K562 (cell line): ENCODE measurements around the gene SLC39A13. TPM values are rescaled to one million over a fixed set of nuclear protein-coding genes. Genes with fewer than 3 reads are reported as not detected.

ENCODE experiments used
- BRD9 ChIP-seq: fragments of 450-650 bp; IDR thresholded peaks from 2 replicates; pipeline ENCODE4 v1.6.1; 2018; ENCODE audit warnings: low read depth; ENCODE audit not compliant: partially characterized antibody
- CBFA2T2 ChIP-seq: fragments of 450-650 bp; conservative IDR thresholded peaks from 2 replicates; pipeline ENCODE4 v1.6.1; 2017; ENCODE audit warnings: mild to moderate bottlenecking
- CTCF ChIP-seq, 3 experiments: IDR thresholded peaks in 2 of 3; conservative IDR thresholded peaks in 1 of 3; 2 replicates each; pipeline ENCODE4 v1.5.1; 2011 to 2012; ENCODE audit warnings: low read length in 3 of 3, mild to moderate bottlenecking in 3 of 3, control low read depth in 2 of 3, improper control_type of control experiment in 1 of 3, inconsistent platforms in 1 of 3, low read depth in 1 of 3, mixed read lengths in 1 of 3, moderate library complexity in 1 of 3; ENCODE audit not compliant: insufficient read depth in 2 of 3
- DIDO1 ChIP-seq: fragments of 450-650 bp; IDR thresholded peaks from 2 replicates; pipeline ENCODE4 v1.6.1; 2016; ENCODE audit warnings: low read depth, missing biosample characterization, missing genetic modification characterization
- GABPB2 ChIP-seq: fragments of 250-450 bp; sonication (Bioruptor Pico); conservative IDR thresholded peaks from 2 replicates; pipeline ENCODE4 v1.5.1; 2021; ENCODE audit warnings: mild to moderate bottlenecking
- HLTF ChIP-seq: fragments of 450-650 bp; IDR thresholded peaks from 2 replicates; pipeline ENCODE4 v1.6.1; 2016
- THAP7 ChIP-seq: fragments of 250-450 bp; sonication (Bioruptor Pico); IDR thresholded peaks from 2 replicates; pipeline ENCODE4 v1.5.0; 2021
- YY1 ChIP-seq, 3 experiments: IDR thresholded peaks; 2 replicates each; pipeline ENCODE4 v1.6.1; 2011; ENCODE audit warnings: low read length in 2 of 3, mild to moderate bottlenecking in 2 of 3, moderate library complexity in 2 of 3, borderline replicate concordance in 1 of 3, control low read depth in 1 of 3, low read depth in 1 of 3; ENCODE audit not compliant: insufficient read depth in 3 of 3, insufficient replicate concordance in 2 of 3, control insufficient read depth in 1 of 3, insufficient read length in 1 of 3; ENCODE audit errors: extremely low read depth in 1 of 3
- ZFP91 ChIP-seq: sonication (generic); formaldehyde crosslinking; IDR thresholded peaks from 2 replicates; pipeline ENCODE4 v1.8.0; 2022; ENCODE audit warnings: mild to moderate bottlenecking, missing genetic modification reagents
- ZFX ChIP-seq: sonication (generic); formaldehyde crosslinking; IDR thresholded peaks from 2 replicates; pipeline ENCODE4 v1.8.0; 2022; ENCODE audit warnings: mild to moderate bottlenecking, missing genetic modification reagents, moderate library complexity
- ZNF398 ChIP-seq: fragments of 250-450 bp; sonication (Bioruptor Pico); IDR thresholded peaks from 2 replicates; pipeline ENCODE4 v1.8.0; 2021; ENCODE audit warnings: moderate library complexity, mild to moderate bottlenecking, inconsistent platforms
- ZNF707 ChIP-seq: fragments of 250-450 bp; sonication (Bioruptor Pico); conservative IDR thresholded peaks from 2 replicates; pipeline ENCODE4 v1.8.0; 2022; ENCODE audit warnings: inconsistent platforms, mild to moderate bottlenecking, moderate library complexity
- ZNF778 ChIP-seq: fragments of 450-650 bp; formaldehyde crosslinking; IDR thresholded peaks from 2 replicates; pipeline ENCODE4 v1.4.0; 2020; ENCODE audit warnings: mild to moderate bottlenecking, moderate library complexity
- polyA plus RNA-seq, 8 experiments: library from polyadenylated mRNA; depleted of rRNA in 4 of 8; stranded (reverse) in 5 of 8; unstranded in 3 of 8; fragments of >200 nt; fragmentation: Nextera tagmentation in 2 of 8; fragmentation: Illumina TruSeq in 1 of 8; extraction: Ambion mirVana in 2 of 8; extraction: Trizol in 1 of 8; gene quantifications; 2 replicates each; pipeline versions ENCODE4 v1.2.1 to v1.2.3, GENCODE V29; 2011 to 2014; ENCODE audit warnings: inconsistent platforms in 1 of 8, missing spikeins in 1 of 8
- total RNA-seq, 7 experiments: library from RNA; depleted of rRNA in 6 of 7; stranded (reverse); fragments of >200 nt in 6 of 7; fragmentation: Illumina TruSeq in 2 of 7; extraction: Trizol in 2 of 7; gene quantifications; 2 replicates each; pipeline versions ENCODE4 v1.2.1 to v1.2.3, GENCODE V29; 2011 to 2021; ENCODE audit warnings: low replicate concordance in 1 of 7
- TF ChIP-seq, protein P1 (sequence below), 2 experiments: fragments of 450-650 bp in 1 of 2; IDR thresholded peaks; 2 replicates each; pipeline ENCODE4 v1.6.1; 2011 to 2017; ENCODE audit warnings: low read depth in 2 of 2, antibody characterized with exemption in 1 of 2, borderline replicate concordance in 1 of 2, low read length in 1 of 2, mild to moderate bottlenecking in 1 of 2, mixed read lengths in 1 of 2; ENCODE audit not compliant: control insufficient read depth in 1 of 2
- TF ChIP-seq, protein P2 (sequence below): fragments of 250-450 bp; sonication (Bioruptor Pico); IDR thresholded peaks from 2 replicates; pipeline ENCODE4 v1.8.0; 2021; ENCODE audit warnings: moderate library complexity, mild to moderate bottlenecking, inconsistent platforms

The SLC39A13 gene
- total and polyA plus RNA-seq, 9 of the 15 experiments (the other 6 are each of a cell fraction or from before 2014, with no cell fraction given): 0.17 to 15.9 (median 3.2) TPM

DNA sequence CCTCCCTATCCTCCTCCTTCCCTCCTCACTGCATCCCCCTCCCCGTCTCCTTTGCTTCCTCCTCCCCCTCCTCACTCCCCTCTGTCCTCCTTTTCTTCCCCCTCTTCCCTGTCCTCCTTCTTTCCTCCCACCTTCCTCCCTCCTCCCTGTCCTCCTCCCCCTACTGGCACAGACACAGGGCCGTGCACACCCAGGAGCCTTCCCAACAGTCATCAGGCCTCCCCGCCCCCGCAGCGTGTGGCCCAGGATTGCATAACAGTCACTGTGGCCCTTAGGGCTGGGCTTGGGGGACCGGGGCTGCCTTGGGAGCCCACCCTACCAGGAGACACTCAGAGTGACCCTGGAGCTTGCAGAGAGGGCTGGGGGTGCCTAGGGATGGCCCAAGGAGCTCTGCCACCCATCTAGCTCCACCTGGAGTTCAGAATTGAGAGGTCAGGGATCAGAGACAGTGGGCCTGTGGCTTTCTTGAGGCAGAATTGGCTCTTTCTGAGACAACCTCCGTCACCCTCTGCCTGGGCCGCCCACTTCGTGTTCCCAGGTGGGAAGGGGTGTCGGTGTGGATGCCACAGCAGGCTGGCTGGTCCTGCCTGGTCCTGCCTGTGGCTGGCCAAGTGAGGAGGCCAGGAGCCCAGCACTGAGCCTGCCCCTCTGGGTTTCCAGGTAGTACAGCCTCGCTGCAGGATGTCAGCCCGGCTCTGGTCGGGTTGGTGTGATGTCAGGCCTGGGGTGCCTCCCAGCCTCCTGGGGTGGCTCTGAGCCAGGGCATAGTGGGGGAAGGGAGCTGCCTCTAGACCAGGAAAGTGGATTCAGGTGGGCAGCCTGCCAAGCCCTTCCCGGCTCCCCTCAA lies 31.6 kb upstream of the SLC39A13 start (continued):
- TF ChIP-seq ZNF398 (CRISPR knock-in tag) (no peak), BRD9 (no peak), CTCF (IDR thresholded peaks at IDR 0.05 in 2 of 3, conservative IDR thresholded peaks at IDR 0.05 in 1 of 3; ENCODE audit: insufficient read depth in 2 of 3, low read depth in 1 of 3, low read length in 3 of 3) (peak in 2 of 3 experiments; percentile 20 to 27; a peak in 2 of 6 replicates), HLTF (peak; percentile 79), ZFX (CRISPR knock-in tag) (no peak; the same call in 1 of the 2 replicates), ZFP91 (CRISPR knock-in tag) (no peak), ZNF778 (no peak), ZNF707 (no peak), DIDO1 (no peak), YY1 (IDR thresholded peaks at IDR 0.05; ENCODE audit: borderline replicate concordance in 1 of 3, control insufficient read depth in 1 of 3, extremely low read depth in 1 of 3, insufficient read depth in 3 of 3, insufficient read length in 1 of 3, insufficient replicate concordance in 2 of 3, low read depth in 1 of 3, low read length in 2 of 3) (no peak), THAP7 (CRISPR knock-in tag) (no peak), CBFA2T2 (0 out of 2 replicates have a peak, but pooled peaks have one; percentile 4), GABPB2 (CRISPR knock-in tag) (no peak)
- TF ChIP-seq, protein P1, sequence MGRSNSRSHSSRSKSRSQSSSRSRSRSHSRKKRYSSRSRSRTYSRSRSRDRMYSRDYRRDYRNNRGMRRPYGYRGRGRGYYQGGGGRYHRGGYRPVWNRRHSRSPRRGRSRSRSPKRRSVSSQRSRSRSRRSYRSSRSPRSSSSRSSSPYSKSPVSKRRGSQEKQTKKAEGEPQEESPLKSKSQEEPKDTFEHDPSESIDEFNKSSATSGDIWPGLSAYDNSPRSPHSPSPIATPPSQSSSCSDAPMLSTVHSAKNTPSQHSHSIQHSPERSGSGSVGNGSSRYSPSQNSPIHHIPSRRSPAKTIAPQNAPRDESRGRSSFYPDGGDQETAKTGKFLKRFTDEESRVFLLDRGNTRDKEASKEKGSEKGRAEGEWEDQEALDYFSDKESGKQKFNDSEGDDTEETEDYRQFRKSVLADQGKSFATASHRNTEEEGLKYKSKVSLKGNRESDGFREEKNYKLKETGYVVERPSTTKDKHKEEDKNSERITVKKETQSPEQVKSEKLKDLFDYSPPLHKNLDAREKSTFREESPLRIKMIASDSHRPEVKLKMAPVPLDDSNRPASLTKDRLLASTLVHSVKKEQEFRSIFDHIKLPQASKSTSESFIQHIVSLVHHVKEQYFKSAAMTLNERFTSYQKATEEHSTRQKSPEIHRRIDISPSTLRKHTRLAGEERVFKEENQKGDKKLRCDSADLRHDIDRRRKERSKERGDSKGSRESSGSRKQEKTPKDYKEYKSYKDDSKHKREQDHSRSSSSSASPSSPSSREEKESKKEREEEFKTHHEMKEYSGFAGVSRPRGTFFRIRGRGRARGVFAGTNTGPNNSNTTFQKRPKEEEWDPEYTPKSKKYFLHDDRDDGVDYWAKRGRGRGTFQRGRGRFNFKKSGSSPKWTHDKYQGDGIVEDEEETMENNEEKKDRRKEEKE (IDR thresholded peaks at IDR 0.05; ENCODE audit: borderline replicate concordance in 1 of 2, control insufficient read depth in 1 of 2, low read depth in 2 of 2, low read length in 1 of 2): no peak
- TF ChIP-seq, protein P2, sequence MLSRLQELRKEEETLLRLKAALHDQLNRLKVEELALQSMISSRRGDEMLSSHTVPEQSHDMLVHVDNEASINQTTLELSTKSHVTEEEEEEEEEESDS (CRISPR knock-in tag): no peak
